ENCODE results near the gene RSU1.

RSU1 gene

DNA sequence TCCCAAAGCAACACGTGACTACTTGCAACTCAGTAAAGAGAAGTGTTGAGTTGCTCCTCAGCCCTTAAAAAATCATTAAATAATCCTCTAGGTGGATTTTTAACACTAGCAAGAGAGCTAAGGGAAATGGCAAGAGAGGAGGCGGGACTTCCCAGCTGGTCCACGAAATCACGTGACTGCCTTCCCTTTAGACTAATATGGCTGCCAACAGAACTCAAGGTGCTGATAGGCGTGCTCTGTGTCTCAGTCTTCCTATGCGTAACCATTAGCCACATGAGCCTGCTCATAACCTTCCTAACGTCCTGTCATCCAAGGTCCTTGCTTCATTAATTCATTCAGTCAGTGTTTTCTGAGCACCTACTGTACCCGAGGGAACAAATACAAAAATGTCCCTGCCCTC lies 66.0 kb downstream of the RSU1 start:
- DNase-seq (ENCODE audit: low read depth): no peak
- no peak overlapping the region for H3K4me3 ChIP-seq (ENCODE audit: low read depth, low read length)
- TF ChIP-seq CTCF (IDR thresholded peaks at IDR 0.05; ENCODE audit: insufficient read depth, low read depth, low read length, missing control alignments): no peak

DNA sequence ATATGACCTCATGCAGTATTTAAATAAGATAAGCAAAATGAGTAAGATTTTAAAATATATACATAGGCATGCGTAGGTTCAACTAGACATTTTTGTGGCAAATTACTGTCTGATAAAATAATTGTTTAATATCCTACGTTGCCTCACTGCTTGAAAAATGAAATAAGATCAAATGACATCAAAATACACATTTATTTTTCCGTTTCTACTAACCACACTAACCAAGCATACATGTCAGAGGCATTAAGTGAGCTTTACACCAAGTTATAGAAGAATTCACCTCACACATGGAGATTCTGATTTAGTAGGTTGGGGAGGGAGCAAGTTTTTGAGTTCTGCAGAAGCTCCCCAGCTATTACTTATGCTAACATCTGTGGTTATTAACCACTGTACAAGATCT lies 66.8 kb downstream of the RSU1 start:
- H3K4me3 ChIP-seq (ENCODE audit: low read depth, low read length): no peak overlapping the region
- DNase-seq (ENCODE audit: low read depth): no peak
- TF ChIP-seq CTCF (IDR thresholded peaks at IDR 0.05; ENCODE audit: insufficient read depth, low read depth, low read length, missing control alignments): no peak

DNA sequence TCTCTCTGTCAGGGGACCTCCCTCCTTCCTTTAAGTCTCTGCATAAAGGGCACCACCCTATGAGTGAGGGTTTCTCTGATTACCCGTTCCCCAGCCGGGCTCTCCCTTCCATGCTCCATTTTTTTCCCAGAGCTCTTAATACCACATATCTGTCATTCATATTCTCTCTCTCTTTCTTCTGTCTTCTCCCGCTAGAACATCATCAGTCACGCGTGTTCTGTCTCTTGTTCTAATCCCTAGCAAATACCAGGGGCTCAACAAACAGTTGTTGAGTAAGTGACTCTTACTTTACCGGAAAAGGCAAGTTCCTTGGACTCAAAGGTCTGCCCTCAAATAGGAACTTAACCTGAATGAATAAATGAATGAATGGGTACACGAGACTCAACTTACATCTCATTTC lies 68.5 kb downstream of the RSU1 start:
- H3K4me3 ChIP-seq (ENCODE audit: low read depth, low read length): no peak overlapping the region
- no peak for TF ChIP-seq CTCF (IDR thresholded peaks at IDR 0.05; ENCODE audit: insufficient read depth, low read depth, low read length, missing control alignments)
- no peak for DNase-seq (ENCODE audit: low read depth)

DNA sequence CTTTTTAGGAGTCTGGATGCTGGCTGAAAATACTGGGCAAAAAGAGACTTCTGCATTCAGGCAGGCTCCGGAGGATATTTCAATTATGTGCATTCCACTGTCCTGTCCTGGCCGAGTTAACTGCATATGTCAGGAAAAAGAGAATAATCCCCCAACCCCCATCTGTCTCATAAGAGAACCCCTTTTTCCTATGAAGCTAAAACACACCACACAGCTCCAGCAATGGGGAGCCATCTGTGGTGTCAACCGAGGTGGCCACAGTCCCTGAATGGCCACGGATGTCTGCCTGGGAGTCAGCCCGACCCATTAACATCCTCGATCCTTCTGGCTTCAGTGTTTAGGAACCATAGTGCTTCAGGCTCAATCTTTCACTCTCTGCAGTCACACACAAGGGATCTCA lies 70.4 kb downstream of the RSU1 start:
- TF ChIP-seq CTCF (IDR thresholded peaks at IDR 0.05; ENCODE audit: insufficient read depth, low read depth, low read length, missing control alignments): no peak
- H3K4me3 ChIP-seq (ENCODE audit: low read depth, low read length): no peak overlapping the region
- DNase-seq (ENCODE audit: low read depth): no peak

DNA sequence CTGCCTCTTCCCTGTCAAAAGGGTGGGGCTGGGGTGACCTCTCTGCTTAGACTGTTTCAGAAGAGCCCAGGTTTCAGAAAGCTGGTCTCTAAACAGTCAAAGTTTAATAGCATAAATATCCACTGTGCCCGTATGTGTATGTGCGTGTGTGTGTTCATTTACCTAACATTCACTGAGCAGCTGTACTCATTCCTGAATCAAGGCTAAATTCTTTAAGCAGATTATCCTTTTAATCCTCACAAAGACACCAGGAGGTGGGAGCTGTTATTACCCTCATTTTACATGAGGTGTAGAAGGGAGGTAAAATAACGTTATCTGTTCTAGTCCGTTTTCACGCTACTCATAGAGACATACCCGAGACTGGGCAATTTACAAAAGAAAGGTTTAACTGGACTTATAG lies 72.2 kb downstream of the RSU1 start:
- H3K4me3 ChIP-seq (ENCODE audit: low read depth, low read length): no peak overlapping the region
- DNase-seq (ENCODE audit: low read depth): no peak
- TF ChIP-seq CTCF (IDR thresholded peaks at IDR 0.05; ENCODE audit: insufficient read depth, low read depth, low read length, missing control alignments): no peak

DNA sequence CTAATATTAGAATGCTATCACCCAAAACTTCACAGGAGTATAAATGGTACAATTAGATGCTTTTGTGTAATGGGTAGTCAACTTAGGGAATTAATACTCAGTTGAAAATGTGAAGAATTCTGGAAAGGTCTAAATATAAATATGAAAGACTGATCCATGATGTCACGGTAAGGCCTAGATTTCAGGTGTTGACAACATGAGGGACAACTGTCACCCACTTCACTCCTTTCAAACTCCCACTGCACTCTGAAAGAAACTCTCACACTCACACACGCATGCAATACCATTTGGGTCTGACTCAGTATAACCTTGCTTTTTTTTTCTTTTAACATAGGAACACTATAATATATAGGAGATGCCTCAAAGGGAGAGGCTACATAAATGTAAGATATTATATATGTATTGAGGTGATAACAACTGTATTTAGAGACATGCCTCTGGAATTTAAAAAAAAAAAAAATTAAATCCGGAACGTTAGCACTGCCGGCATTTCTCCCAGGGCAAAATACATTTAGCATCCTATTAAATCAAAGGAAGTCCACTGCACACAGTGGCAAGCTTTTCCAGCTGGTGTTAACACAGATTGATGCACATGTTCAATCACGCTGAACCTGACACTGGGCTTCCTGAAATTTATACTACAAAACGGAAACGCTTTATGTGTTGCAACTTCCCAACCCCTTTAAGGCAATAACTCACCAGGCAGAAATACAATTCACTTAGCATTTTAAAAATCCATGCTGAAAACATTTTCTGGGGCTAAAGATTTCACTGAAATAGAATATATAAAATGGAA lies 74.9 kb downstream of the RSU1 start:
- no peak for DNase-seq (ENCODE audit: low read depth)
- no peak for TF ChIP-seq CTCF (IDR thresholded peaks at IDR 0.05; ENCODE audit: insufficient read depth, low read depth, low read length, missing control alignments)
- no peak overlapping the region for H3K4me3 ChIP-seq (ENCODE audit: low read depth, low read length)

GRCh38 chr10:16741540-16741939 lies 75.7 kb downstream of the RSU1 start:
- DNase-seq (ENCODE audit: low read depth): no peak
- TF ChIP-seq CTCF (IDR thresholded peaks at IDR 0.05; ENCODE audit: insufficient read depth, low read depth, low read length, missing control alignments): no peak
- no peak overlapping the region for H3K4me3 ChIP-seq (ENCODE audit: low read depth, low read length)
